HCT116 (cell line): ENCODE data around the gene NFATC1. TPM values are rescaled to one million over a fixed set of nuclear protein-coding genes. Genes with fewer than 3 reads are reported as not detected.

Source experiments
- ATAC-seq: fragments of 200-7000 bp; cut with Tn5 transposase; 2 replicates; pipeline ENCODE4 v1.9.1; 2020; ENCODE audit warnings: mild to moderate bottlenecking, moderate library complexity
- BruUV-seq: library from RNA; stranded (reverse); fragments of 400-500 nt; replicated peaks from 2 replicates; lab custom pipeline; 2021; lab: Mats Ljungman, UMichigan
- CTCF ChIA-PET: fragments of 300-600 bp; sonication (Branson Sonifier 250); formaldehyde crosslinking; loops from one replicate; lab custom pipeline; 2021; ENCODE audit warnings: antibody characterized with exemption; lab: Charles Lee
- POLR2A ChIA-PET: fragments of 300-600, 350-600 bp; sonication (Branson Sonifier 250); formaldehyde crosslinking; loops from one replicate; lab custom pipeline; 2021; ENCODE audit warnings: antibody characterized with exemption; lab: Charles Lee
- RAD21 ChIA-PET, 2 experiments: fragments of 300-600 bp; sonication (Branson Sonifier 250); formaldehyde crosslinking; loops; one replicate each; lab custom pipeline; 2023; ENCODE audit warnings: low total read pairs in 2 of 2; ENCODE audit not compliant: uncharacterized antibody in 2 of 2, unreplicated experiment in 2 of 2, low non-redundant PET in 1 of 2; lab: Charles Lee
- DNase-seq: peaks from one replicate; pipeline ENCODE4 v3.0.0-alpha.2; 2010; ENCODE audit warnings: low read depth, low spot score
- H2AFZ ChIP-seq: fragments of 200-600 bp; shearing (Covaris generic), sonication (generic); 2 replicates; pipeline ENCODE4 v1.6.1; 2017; ENCODE audit warnings: low read depth, mixed run types, mixed read lengths, antibody characterized with exemption, low read length; ENCODE audit not compliant: poor library complexity, severe bottlenecking
- H3K27ac ChIP-seq: 2 replicates; pipeline ENCODE4 v1.5.1; 2012; ENCODE audit warnings: low read depth, low read length
- H3K27me3 ChIP-seq: fragments of 200-600 bp; sonication (generic); 2 replicates; pipeline ENCODE4 v1.6.1; 2016; ENCODE audit warnings: mixed run types, low read length, mixed read lengths; ENCODE audit not compliant: insufficient read depth
- H3K36me3 ChIP-seq, 2 experiments: fragments of 200-500 bp in 1 of 2; fragments of 200-600 bp in 1 of 2; sonication (Bioruptor generic) in 1 of 2; sonication (generic) in 1 of 2; 2 replicates each; pipeline versions ENCODE4 v1.5.1 to v1.6.1; 2014 to 2016; ENCODE audit warnings: low read length in 2 of 2, inconsistent platforms in 1 of 2, mixed read lengths in 1 of 2, mixed run types in 1 of 2; ENCODE audit not compliant: insufficient read depth in 2 of 2, control insufficient read depth in 1 of 2
- H3K4me1 ChIP-seq, 2 experiments: fragments of 200-600 bp in 1 of 2; sonication (generic) in 1 of 2; 2 replicates each; pipeline versions ENCODE4 v1.5.1 to v1.6.1; 2012 to 2017; ENCODE audit warnings: low read length in 2 of 2, inconsistent platforms in 1 of 2, mild to moderate bottlenecking in 1 of 2, mixed read lengths in 1 of 2, mixed run types in 1 of 2, moderate library complexity in 1 of 2; ENCODE audit not compliant: insufficient read depth in 2 of 2, control insufficient read depth in 1 of 2
- H3K4me2 ChIP-seq: fragments of 200-600 bp; sonication (generic); 2 replicates; pipeline ENCODE4 v1.6.1; 2017; ENCODE audit warnings: mixed run types, low read length, mixed read lengths
- H3K4me3 ChIP-seq, 2 experiments: fragments of 200-600 bp in 1 of 2; sonication (generic) in 1 of 2; replicated peaks in 1 of 2; 2 replicates each; pipeline ENCODE4 v1.5.1; 2011 to 2016; ENCODE audit warnings: low read length in 2 of 2, control low read depth in 1 of 2, low read depth in 1 of 2, mild to moderate bottlenecking in 1 of 2, mixed read lengths in 1 of 2, mixed run types in 1 of 2
- H3K79me2 ChIP-seq: fragments of 200-600 bp; sonication (generic); 2 replicates; pipeline ENCODE4 v1.6.1; 2017; ENCODE audit warnings: mild to moderate bottlenecking, mixed run types, low read length, moderate library complexity, mixed read lengths; ENCODE audit not compliant: insufficient read depth
- H3K9ac ChIP-seq: fragments of 200-600 bp; sonication (generic); 2 replicates; pipeline ENCODE4 v1.6.1; 2016; ENCODE audit warnings: low read length, mixed read lengths
- H3K9me2 ChIP-seq: fragments of 200-600 bp; sonication (generic), shearing (Covaris generic); 2 replicates; pipeline ENCODE4 v1.6.1; 2017; ENCODE audit warnings: mixed run types, mild to moderate bottlenecking, moderate library complexity; ENCODE audit not compliant: insufficient read depth
- H3K9me3 ChIP-seq, 2 experiments: fragments of 200-500 bp in 1 of 2; fragments of 200-600 bp in 1 of 2; sonication (Bioruptor generic) in 1 of 2; sonication (generic) in 1 of 2; 2 replicates each; pipeline ENCODE4 v1.6.1; 2014 to 2017; ENCODE audit warnings: low read length in 2 of 2, mixed read lengths in 2 of 2, inconsistent platforms in 1 of 2, low read depth in 1 of 2, mild to moderate bottlenecking in 1 of 2, mixed run types in 1 of 2, moderate library complexity in 1 of 2; ENCODE audit not compliant: control insufficient read depth in 1 of 2, insufficient read depth in 1 of 2
- H4K20me1 ChIP-seq: fragments of 200-600 bp; sonication (generic), shearing (Covaris generic); 2 replicates; pipeline ENCODE4 v1.6.1; 2017; ENCODE audit warnings: mixed run types, mild to moderate bottlenecking, moderate library complexity; ENCODE audit not compliant: insufficient read depth
- ELF1 ChIP-seq: IDR thresholded peaks from 2 replicates; pipeline ENCODE4 v1.6.1; 2012; ENCODE audit warnings: low read depth, borderline replicate concordance
- POLR2A ChIP-seq: IDR thresholded peaks from 2 replicates; pipeline ENCODE4 v1.7.0; 2011; ENCODE audit warnings: borderline replicate concordance; ENCODE audit not compliant: insufficient read depth, insufficient read length; ENCODE audit errors: extremely low read depth
- POLR2AphosphoS5 ChIP-seq: IDR thresholded peaks from 2 replicates; pipeline ENCODE4 v1.6.1; 2011; ENCODE audit warnings: mild to moderate bottlenecking, low read depth, low read length, moderate library complexity
- SRF ChIP-seq: IDR thresholded peaks from 2 replicates; pipeline ENCODE4 v1.6.1; 2012; ENCODE audit warnings: low read depth
- ZFX ChIP-seq: fragments of 450-650 bp; IDR thresholded peaks from 2 replicates; pipeline ENCODE4 v1.6.1; 2017
- ZNF274 ChIP-seq: fragments of 200-500 bp; sonication (Bioruptor generic); IDR thresholded peaks from 2 replicates; pipeline ENCODE4 v1.6.1; 2014; ENCODE audit warnings: mild to moderate bottlenecking, low read depth, low read length, inconsistent platforms
- intact Hi-C: fragments of 100-400 bp; cut with micrococcal nuclease; formaldehyde crosslinking; loops from 2 replicates; pipeline ENCODE4 v1.10.0; 2022
- total RNA-seq: library from RNA; stranded (reverse); gene quantifications from one replicate; pipeline ENCODE4 v1.2.1, GENCODE V29; 2021; ENCODE audit not compliant: unreplicated experiment
- TF ChIP-seq, protein P1 (sequence below): IDR thresholded peaks from 2 replicates; pipeline ENCODE4 v1.6.1; 2011; ENCODE audit warnings: mild to moderate bottlenecking, low read length, moderate library complexity; ENCODE audit not compliant: insufficient replicate concordance; ENCODE audit errors: extremely low read depth

NFATC1 gene
- total RNA-seq, 1 experiment from 2014 or later = 20.8 TPM

DNA sequence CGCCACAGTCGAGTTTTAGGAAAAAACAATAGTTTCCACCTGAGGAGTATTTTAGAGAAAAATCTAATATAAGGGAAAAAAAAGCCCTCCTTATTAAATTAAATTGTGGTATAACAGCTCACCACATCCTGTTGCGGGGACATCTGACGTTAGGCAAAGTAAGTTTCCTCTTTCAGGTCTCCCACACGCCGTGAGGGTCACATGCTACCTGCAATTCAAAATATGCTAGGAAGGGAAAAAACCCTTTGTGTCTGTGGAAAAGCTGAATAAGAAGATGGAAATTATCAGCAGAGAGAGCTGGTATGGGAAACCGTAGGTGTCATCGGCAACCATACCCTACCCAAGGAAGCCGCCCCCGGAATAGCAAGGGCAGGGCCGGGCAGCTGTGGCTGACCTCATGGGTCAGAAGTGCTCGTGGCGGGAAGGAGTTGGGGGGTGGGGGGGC, 128.0 kb downstream of the NFATC1 start:
- ChIA-PET CTCF (no interaction called here), POLR2A (no interaction called here), RAD21 (no interaction called here)
- Histone ChIP-seq H3K4me1 (no peaks in the 10 kb centered on the region), H3K9me2 (no peaks in the 10 kb centered on the region), H3K4me3 (no peak overlapping the region), H3K36me3 (no peaks in the 10 kb centered on the region), H3K27ac (no peak overlapping the region), H3K79me2 (no peaks in the 10 kb centered on the region), H3K27me3 (no peaks in the 10 kb centered on the region), H3K9me3 (no peaks in the 10 kb centered on the region), H4K20me1 (no peaks in the 10 kb centered on the region), H2AFZ (no peak overlapping the region), H3K9ac (no peak overlapping the region), H3K4me2 (no peak overlapping the region)
- DNase-seq (no peak), ATAC-seq (no peak)
- no peak for TF ChIP-seq ZFX
- TF ChIP-seq SRF = no peak
- no peak for TF ChIP-seq POLR2A
- no peak for TF ChIP-seq ZNF274
- no peak for TF ChIP-seq POLR2AphosphoS5
- TF ChIP-seq, protein P1, sequence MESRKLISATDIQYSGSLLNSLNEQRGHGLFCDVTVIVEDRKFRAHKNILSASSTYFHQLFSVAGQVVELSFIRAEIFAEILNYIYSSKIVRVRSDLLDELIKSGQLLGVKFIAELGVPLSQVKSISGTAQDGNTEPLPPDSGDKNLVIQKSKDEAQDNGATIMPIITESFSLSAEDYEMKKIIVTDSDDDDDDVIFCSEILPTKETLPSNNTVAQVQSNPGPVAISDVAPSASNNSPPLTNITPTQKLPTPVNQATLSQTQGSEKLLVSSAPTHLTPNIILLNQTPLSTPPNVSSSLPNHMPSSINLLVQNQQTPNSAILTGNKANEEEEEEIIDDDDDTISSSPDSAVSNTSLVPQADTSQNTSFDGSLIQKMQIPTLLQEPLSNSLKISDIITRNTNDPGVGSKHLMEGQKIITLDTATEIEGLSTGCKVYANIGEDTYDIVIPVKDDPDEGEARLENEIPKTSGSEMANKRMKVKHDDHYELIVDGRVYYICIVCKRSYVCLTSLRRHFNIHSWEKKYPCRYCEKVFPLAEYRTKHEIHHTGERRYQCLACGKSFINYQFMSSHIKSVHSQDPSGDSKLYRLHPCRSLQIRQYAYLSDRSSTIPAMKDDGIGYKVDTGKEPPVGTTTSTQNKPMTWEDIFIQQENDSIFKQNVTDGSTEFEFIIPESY = no peak
- no peak for TF ChIP-seq ELF1
- no TSS peak for BruUV-seq
- intact Hi-C loops = no loop called here
